Endothelial cell of umbilical vein (primary cell): ENCODE data around the gene MYLK.

Experiments
- FOS ChIP-seq: IDR thresholded peaks from 2 replicates; pipeline ENCODE4 v1.6.1; 2011; ENCODE audit warnings: mild to moderate bottlenecking, low read length, moderate library complexity, borderline replicate concordance; ENCODE audit not compliant: insufficient read depth
- JUN ChIP-seq: IDR thresholded peaks from 2 replicates; pipeline ENCODE4 v1.6.1; 2011; ENCODE audit warnings: borderline replicate concordance, low read depth; ENCODE audit not compliant: insufficient read length, insufficient read depth
- POLR2A ChIP-seq: IDR thresholded peaks from 2 replicates; pipeline ENCODE4 v1.6.1; 2012; ENCODE audit warnings: low read depth, mild to moderate bottlenecking, control low read depth, low read length
- TF ChIP-seq, protein P1 (sequence below), 2 donors: IDR thresholded peaks; 1 replicate in 1 of 2; 2 replicates in 1 of 2; pipeline ENCODE4 v1.5.1; 2011; ENCODE audit warnings: low read length in 2 of 2, mild to moderate bottlenecking in 2 of 2, moderate library complexity in 2 of 2, control low read depth in 1 of 2, inconsistent platforms in 1 of 2, low read depth in 1 of 2; ENCODE audit not compliant: insufficient read depth in 1 of 2; ENCODE audit errors: extremely low read depth in 1 of 2

DNA sequence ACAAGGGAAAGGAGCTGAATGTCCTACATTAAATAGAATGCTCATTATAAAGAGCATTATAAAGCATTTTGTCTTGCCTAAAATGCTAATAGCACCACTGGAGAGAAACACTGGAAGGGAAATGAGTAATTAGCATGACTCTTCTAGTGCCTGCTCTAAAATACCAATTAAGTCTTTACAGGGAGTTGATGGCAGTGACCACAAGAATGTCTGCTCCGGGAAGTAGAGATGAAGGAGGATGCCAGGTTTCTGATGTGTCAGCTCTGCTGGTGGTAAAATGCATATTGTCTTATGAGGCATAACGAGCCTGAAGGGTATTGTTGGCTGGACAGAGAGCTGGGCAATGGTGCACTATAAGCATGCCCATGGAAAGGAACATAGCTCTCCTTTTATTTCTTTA, 49.5 kb downstream of the MYLK start:
- TF ChIP-seq POLR2A, result no peak
- TF ChIP-seq, protein P1, sequence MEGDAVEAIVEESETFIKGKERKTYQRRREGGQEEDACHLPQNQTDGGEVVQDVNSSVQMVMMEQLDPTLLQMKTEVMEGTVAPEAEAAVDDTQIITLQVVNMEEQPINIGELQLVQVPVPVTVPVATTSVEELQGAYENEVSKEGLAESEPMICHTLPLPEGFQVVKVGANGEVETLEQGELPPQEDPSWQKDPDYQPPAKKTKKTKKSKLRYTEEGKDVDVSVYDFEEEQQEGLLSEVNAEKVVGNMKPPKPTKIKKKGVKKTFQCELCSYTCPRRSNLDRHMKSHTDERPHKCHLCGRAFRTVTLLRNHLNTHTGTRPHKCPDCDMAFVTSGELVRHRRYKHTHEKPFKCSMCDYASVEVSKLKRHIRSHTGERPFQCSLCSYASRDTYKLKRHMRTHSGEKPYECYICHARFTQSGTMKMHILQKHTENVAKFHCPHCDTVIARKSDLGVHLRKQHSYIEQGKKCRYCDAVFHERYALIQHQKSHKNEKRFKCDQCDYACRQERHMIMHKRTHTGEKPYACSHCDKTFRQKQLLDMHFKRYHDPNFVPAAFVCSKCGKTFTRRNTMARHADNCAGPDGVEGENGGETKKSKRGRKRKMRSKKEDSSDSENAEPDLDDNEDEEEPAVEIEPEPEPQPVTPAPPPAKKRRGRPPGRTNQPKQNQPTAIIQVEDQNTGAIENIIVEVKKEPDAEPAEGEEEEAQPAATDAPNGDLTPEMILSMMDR (IDR thresholded peaks at IDR 0.05; ENCODE audit: extremely low read depth in 1 of 2, insufficient read depth in 1 of 2, low read depth in 1 of 2, low read length in 2 of 2), result no peak
- TF ChIP-seq JUN, result peak; percentile 52
- TF ChIP-seq FOS, result peak; percentile 86
